HTERT RPE-1 (cell line): ENCODE data around the gene OGFR.
"Not testable (repeated sequence)": the region's sequence is repeated elsewhere in the genome, so short reads cannot be mapped to it uniquely, and the experiment has no call there.

Experiments used
- in situ Hi-C: fragments of 300-500 bp; cut with MboI; formaldehyde crosslinking; loops from 4 replicates; pipeline ENCODE4 v1.14.3; 2020; ENCODE audit warnings: low sequenced_read_pairs

The OGFR gene

DNA sequence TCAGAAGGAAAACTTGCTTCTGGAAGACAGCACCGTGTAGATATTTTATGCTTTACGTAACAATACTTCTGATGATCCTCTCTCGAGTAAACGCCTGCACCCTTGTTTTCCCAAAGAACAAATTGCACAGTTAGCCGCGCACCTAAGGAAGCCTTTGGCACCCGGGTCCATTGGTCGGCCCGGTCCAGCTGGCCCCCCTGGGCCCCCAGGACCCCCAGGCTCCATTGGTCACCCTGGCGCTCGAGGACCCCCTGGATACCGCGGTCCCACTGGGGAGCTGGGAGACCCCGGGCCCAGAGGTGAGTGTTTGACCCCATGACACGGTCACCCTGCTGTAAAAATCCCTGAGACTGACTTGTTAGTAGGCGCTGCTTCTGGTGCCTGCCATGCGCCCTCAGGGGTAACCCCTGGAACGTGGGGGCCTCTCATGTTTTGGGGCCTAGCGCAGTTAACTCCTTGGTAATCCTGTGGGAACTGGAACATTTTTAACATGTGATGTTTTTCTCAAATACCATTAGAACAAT, 32.4 kb downstream of the OGFR start:
- in situ Hi-C loops: no loop called here

DNA sequence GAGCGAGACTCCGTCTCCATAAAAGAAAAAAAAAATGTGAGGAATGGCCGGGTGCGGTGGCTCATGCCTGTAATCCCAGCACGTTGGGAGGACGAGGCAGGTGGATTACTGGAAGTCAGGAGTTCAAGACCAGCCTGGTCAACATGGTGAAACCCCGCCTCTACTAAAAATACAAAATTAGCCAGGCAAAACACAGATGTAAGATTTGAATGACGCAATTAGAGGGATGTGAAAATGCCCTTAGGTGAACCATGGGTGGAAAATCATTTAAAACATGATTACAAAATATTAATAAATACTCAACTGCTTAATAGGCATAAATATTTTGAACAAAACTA, 33.1 kb downstream of the OGFR start:
- in situ Hi-C loops: no loop called here

DNA sequence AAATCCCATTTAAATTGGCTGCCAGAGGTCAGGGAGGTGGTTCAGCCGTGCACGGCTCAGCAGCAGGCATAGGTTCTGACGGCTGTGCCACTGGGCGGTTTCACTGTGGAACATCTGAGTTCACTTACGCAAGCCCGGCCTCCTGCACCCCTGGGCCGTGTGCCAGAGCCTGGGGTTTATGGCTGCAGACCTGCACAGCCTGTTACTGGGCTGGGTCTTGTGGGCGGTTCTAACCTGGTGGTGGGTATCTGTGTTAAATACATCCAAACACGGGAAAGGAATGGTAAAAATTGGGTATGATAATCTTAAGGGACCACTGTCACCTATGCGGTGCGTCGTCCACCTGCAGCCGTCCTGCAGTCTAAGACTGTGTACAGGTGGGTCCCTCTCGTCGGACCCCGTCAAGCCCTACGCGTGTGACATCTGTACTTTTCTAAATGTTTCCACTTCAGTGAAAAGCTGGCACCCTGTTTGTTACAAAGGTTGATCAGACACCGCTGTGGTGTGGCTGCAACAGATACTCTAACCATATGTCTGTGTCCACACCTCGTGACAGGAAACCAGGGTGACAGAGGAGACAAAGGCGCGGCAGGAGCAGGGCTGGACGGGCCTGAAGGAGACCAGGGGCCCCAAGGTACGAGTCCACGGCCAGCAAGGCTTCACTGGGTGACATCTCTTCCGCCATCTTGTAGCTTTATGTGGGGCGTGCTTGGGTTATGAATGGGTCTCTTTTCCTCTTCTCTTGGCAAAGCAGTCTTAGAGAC, 33.7 kb downstream of the OGFR start:
- in situ Hi-C loops: no loop called here

DNA sequence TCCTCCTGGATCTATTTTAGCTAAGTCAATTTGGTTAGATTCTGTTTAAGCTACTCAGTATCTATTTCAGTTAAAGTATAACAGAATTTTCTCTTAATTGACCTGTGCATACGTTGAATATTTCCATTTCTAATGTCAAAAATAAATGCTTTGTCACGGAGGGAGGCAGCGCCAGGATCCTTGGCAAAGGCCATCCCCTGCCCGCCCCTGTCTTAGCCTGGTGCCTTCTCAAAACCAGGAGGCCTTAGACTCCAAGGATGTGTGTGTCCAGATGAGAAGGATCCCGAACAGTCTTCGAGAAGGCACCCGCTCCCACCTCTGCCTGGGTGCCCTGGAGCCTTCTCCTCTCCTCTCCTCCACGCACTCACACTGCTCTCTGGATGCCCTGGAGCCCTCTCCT, 34.6 kb downstream of the OGFR start:
- in situ Hi-C loops: no loop called here

DNA sequence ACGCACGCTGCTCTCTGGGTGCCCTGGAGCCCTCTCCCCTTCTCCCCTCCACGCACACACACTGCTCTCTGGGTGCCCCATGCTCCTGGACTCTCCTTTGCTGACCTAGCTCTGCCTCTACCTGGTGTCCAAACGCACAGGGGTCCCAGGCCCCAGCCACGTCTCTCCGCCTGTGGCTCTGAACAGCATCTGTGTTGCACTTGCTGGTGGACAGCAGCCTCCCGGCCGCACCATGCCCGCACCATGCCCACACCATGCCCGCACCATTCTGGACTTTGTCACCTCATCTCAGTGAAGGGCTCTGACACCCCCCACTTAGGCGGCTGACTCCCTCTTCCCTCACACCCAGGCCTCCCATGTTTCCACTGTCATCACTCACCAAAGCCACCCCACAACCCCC, 35.2 kb downstream of the OGFR start:
- in situ Hi-C loops: no loop called here

DNA sequence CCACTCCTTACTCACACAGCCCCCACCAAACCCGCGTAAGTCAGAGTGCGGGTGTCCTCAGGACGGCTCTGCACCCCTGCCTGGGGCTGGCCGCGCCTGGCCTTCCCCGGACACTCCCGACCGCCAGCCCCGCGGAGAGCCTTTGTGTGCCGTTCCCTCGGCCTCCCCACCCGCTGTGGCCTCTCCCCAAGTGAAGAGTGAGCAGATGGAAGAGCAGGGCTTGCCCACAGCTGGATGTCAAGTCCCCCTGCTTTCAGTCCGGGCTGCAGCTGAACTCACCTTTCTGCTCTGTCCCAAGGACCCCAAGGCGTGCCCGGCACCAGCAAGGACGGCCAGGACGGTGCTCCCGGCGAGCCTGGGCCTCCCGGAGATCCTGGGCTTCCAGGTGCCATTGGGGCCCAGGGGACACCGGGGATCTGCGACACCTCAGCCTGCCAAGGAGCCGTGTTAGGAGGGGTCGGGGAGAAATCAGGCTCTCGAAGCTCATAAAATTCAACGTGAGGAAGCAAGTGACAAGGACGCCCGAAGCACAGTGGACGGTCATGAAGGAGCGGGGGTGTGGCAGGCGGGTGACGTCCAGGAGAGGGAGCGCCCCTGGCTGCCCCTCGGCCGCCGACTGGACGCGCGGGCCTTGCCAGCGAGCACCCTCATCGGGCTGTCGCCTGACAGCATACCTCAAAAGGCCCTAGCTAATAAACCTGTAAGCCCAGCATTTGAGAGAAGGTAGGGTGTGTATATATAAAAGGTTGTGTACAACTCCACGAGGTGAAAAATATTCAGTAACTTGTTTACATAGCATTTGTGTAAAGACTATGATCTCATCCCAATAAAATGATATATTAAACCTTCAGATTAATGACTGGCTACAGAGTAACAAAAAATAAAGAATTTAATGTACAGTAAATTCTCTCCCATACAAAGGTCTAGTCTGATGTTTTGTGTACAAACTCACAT, 35.9 kb downstream of the OGFR start:
- in situ Hi-C loops: no loop called here

DNA sequence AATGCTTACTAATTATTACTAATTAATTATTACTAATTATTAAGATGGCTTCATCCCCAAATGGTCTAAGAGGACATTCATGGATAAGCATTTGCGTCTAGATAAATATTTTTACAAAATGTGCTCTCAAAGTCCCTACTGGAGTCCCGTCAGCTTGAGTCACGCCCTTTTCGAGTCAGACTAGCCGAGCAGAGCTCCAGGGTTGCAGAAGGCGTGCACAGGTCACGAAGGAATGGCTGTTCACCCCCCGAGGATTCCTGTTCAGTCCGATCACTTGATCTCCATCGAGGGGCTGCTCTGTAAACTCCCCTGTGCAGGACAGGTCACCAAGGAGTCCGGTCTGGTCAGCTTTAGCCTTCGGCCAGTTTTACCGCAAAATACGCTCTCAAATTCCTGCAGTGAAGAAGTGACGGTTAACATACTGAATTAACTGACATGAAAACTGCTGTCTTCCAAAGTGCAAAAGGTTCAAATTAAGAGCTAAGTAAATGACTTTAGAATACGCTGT, 37.1 kb downstream of the OGFR start:
- in situ Hi-C loops: no loop called here

DNA sequence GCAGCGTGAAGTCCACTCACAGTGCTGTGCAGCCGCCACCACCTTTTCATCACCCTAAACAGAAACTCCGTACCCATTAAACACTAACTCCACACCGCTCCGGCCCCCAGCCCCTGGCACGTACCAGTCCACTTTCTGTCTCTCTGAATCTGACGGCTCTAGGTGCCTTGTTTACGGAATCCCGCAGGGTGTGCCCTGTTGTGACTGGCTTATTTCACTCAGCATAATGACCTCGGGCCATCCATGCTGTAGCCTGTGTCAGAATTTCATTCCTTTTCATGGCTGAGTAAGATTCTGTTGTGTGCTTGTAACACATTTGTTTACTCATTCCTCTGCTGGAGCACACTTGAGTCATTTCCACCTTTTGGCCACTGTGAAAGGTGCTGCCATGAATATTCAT, 39.0 kb downstream of the OGFR start:
- in situ Hi-C loops: no loop called here

DNA sequence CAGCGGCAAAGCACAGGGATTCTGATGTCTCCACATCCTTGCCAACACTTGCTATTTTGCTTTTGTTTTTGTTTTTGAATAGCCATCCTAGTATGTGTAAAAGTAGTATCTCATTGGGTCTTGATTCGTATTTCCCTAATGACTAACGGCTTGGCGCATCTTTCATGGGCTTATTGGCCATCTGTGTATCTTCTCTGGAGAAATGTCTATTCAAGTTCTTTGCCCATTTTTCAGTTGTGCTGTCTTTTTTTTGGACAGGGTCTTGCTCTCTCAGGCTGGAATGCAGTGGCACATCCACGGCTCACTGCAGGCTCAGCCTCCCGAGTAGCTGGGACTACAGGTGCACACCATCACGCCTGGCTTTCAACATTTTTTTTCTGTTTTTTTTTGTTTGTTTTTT, 39.5 kb downstream of the OGFR start:
- in situ Hi-C loops: no loop called here

DNA sequence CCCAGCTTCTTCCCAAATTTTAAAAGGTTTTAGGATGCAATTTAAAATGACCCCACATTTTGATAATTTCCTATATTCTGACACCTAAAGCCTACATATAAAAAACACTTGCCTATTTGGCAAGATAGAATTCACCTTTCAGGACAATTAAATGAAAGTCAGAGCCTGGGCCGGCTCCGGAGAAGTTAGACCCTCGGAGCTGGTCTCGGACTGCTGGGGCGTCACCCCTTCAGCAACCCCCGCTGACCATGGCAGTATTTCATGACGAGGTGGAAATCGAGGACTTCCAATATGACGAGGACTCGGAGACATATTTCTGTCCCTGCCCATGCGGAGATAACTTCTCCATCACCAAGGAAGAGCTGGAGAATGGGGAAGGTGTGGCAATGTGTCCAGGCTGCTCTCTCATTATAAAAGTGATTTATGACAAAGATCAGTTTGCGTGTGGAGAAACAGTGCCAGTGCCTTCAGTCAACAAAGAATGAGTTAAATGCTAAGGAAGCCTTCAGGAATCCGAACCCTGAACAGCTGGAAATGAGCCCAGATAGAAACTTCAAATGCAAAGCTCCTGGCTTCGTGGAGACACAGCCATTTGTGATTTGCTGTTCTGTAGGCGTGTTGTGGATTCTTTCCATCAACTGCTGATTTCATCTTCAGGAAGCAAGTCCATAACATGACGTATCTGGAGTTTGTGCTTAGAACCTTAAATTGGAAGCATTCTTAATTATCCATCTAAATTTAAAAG, 41.0 kb downstream of the OGFR start:
- in situ Hi-C loops: no loop called here

DNA sequence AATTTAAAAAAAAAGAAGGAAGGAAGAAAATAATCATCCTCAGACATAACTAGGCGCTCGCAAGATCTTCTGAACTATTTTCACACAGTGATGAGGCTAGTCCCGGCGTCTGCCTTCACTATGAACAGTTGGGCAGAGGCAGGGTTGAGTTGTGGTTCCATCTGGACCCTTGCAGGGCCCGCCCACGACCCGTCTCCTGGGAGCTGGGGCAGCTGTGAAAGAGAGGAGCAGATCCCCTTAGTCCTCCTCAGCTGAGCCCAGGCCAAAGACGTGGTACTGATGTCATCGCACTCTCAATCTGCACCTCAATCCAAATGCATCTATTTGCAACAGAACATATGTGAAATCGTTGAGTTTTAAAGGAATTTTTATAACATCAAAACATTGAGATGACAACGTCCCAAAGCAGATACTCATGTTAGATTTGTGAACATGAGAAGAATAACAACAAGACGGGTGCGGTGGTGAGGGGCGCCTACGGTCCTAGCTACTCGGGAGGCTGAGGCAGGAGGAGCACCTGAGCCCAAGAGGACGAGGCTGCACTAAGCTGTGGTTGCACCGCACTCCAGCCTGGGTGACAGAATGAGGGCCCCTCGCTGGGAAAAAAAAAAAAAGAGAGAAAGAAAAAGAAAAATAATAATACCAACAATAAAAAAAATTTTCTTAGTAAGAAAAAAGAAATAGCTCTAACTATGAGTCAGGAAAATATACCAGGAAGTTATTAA, 41.7 kb downstream of the OGFR start:
- in situ Hi-C loops: no loop called here

DNA sequence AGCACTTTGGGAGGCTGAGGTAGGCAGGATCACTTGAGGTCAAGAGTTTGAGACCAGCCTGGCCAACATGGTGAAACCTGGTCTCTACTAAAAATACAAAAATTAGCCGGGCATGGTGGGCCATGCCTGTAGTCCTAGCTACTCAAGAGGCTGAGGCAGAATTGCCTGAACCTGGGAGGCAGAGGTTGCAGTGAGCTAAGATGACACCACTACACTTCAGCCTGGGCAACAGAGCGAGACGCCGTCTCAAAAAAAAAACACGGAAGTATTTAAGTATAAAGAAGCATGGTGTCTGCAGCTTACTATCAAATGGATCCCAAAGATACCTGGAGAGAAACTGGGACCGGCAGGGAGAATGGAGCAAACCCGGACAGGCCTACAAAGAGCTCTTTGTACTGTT, 44.3 kb downstream of the OGFR start:
- in situ Hi-C loops: not testable (repeated sequence)

DNA sequence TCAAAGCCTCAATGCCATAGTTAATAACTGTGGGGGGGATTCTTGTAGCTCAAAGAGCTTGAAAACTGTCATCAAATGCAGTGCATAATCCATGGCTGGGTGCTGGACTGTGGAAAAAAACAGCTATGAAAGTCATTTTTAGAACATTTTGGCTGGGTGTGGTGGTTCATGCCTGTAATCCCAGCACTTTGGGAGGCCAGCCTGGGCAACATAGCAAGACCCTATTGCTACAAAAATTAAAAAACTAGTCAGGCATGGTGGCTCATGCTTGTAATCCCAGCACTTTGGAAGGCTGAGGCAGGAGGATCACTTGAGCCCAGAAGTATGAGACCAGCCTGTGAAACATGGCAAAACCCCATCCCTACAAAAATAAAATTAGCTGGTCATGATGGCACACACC, 44.8 kb downstream of the OGFR start:
- in situ Hi-C loops: no loop called here

DNA sequence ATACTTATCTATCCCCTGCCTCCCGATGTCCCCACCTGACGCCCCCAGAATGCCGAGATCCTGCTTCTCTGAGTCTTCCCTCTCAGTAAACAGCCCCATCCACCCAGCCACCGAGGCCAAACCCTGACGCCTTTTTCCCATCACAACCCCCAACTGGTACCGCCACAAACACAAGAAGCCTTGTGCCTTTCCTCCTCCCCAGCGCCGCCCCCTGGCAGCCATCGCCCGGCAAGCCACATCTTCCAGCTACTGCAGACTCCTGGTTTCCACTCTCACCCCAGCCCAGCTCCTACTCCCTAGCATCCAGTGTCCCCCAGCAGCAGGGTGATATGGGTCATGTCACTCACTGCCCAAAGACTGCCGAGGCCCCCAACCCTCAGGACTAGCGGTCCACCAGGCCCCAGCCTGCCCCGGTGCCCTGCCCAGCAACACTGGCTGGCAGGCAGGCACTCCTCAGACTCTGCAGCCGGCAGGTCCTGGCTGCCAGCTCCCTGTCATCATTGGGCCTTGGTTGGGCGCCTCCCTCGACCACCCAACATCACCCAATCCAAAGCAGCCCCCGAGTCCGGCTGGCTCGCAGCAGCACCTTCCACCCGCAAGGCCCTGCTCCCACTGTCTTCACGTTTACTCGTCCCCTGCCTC, 45.8 kb downstream of the OGFR start:
- in situ Hi-C loops: no loop called here

DNA sequence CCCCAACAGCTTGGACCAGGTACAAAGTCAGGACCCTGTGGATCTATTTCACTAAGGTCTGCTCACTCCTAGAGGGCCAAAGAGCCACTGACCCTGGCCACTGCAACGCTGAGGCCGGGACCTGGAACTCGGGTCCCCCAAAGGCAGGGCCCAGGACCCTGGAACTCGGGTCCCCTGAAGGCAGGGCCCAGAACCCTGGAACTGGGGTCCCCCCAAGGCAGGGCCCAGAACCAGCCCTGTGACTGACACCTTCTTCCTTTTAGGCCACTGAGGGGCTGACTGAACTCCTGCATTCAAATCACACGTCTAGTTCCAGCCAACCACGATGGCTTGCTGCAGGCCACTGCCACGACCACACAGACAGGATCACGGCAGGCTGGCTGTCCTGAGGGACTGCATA, 47.6 kb downstream of the OGFR start:
- in situ Hi-C loops: no loop called here

DNA sequence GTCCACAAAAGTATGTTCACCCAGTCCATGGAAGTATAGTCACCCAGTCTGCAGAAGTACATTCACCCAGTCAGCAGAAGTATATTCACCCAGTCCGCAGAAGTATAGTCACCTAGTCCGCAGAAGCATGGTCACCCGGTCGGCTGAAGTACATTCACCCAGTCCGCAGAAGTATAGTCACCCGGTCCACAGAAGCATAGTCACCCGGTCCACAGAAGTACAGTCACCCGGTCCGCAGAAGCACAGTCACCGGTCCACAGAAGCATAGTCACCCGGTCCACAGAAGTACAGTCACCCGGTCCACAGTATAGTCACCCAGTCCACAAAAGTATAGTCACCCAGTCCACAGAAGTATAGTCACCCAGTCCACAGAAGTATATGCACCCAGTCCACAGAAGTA, 48.2 kb downstream of the OGFR start:
- in situ Hi-C loops: no loop called here

DNA sequence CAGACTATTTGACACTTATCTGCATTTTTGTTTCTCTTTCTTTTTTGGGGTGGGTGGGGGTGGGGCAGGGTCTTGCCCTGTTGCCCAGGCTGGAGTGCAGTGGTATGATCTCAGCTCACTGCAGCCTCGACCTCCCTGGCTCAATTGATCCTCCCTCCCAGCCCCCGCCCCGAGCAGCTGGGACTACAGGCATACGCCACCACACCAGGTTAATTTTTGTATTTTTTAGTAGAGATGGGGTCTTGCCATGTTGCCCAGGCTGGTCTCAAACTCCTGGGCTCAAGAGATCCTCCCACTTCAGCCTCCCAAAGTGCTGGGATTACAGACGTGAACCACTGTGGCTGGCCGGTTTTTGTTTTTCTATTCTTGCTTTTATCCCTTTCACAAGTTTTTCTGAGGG, 48.7 kb downstream of the OGFR start:
- in situ Hi-C loops: not testable (repeated sequence)

DNA sequence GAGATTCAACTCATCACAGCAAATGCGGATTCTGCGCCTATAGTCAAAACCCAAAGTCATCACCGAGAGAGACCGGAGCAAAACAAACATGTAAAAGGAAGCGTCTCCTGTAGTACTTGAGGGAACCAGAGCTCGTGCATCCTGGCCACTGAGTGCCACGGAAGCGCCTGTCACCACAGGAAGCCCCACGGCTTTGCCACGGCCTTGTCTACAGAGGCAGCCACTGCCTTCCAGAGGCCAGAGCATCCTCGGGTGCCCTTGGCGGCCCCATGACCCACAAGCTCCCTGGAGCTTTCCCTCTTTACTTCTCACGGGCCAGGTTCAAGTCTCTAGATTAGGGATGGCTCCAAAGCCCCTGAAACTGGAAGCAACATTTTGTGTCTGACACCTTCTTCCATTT, 49.5 kb downstream of the OGFR start:
- in situ Hi-C loops: no loop called here

DNA sequence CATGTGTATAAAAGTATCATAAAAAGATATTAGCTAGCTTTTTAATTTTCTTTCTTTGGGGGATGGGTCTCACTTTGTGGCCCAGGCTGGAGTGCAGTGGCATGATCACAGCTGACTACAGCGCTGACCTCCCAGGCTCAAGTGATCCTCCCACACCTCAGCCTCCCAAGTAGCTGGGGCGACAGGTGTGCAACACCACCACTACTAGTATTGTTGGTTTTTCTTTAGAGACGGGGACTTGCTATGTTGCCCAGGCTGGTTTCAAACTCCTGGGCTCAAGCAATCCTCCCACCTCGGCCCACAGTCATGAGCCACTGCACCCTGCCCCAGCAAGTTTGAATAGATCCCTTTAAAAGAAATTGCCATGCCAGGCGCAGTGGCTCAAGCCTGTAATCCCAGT, 50.5 kb downstream of the OGFR start:
- in situ Hi-C loops: no loop called here
